ENCODE measurements around the gene FYN. TPM values are rescaled to one million over a fixed set of nuclear protein-coding genes. Genes with fewer than 3 reads are reported as not detected.

FYN gene
- total and polyA plus RNA-seq, 2 experiments from 2014 or later, result 95.7 to 104 TPM

GRCh38 chr6:111653434-111653833 lies 219.8 kb downstream of the FYN start:
- Histone ChIP-seq H3K4me3 (no peak overlapping the region), H3K27me3 (no peaks in the 10 kb centered on the region), H3K27ac (no peak overlapping the region), H3K9me3 (ENCODE audit: low read depth) (no peaks in the 10 kb centered on the region), H3K36me3 (no peaks in the 10 kb centered on the region), H3K4me1 (ENCODE audit: low read depth) (no peaks in the 10 kb centered on the region)
- TF ChIP-seq CTCF (IDR thresholded peaks at IDR 0.05; ENCODE audit: low read depth, low read length), result no peak
- DNase-seq (ENCODE audit: low read depth in 1 of 2, low spot score in 1 of 2), result no peak

- Histone ChIP-seq H3K27ac (no peak overlapping the region), H3K9me3 (ENCODE audit: low read depth) (no peaks in the 10 kb centered on the region), H3K4me1 (ENCODE audit: low read depth) (no peaks in the 10 kb centered on the region), H3K36me3 (no peaks in the 10 kb centered on the region), H3K27me3 (no peaks in the 10 kb centered on the region), H3K4me3 (no peak overlapping the region)
- no peak for DNase-seq (ENCODE audit: low read depth in 1 of 2, low spot score in 1 of 2)
- TF ChIP-seq CTCF (IDR thresholded peaks at IDR 0.05; ENCODE audit: low read depth, low read length), result no peak
Measured at GRCh38 chr6:111652156-111652555, 221.1 kb downstream of the FYN start.

GRCh38 chr6:111651185-111652034 lies 221.8 kb downstream of the FYN start:
- Histone ChIP-seq H3K4me3 (no peak overlapping the region), H3K27ac (no peak overlapping the region), H3K27me3 (no peaks in the 10 kb centered on the region), H3K4me1 (ENCODE audit: low read depth) (no peaks in the 10 kb centered on the region), H3K36me3 (no peaks in the 10 kb centered on the region), H3K9me3 (ENCODE audit: low read depth) (no peaks in the 10 kb centered on the region)
- no peak for TF ChIP-seq CTCF (IDR thresholded peaks at IDR 0.05; ENCODE audit: low read depth, low read length)
- no peak for DNase-seq (ENCODE audit: low read depth in 1 of 2, low spot score in 1 of 2)

GRCh38 chr6:111650049-111650448 lies 223.2 kb downstream of the FYN start:
- DNase-seq (ENCODE audit: low read depth in 1 of 2, low spot score in 1 of 2), result no peak
- Histone ChIP-seq H3K27ac (no peak overlapping the region), H3K27me3 (no peaks in the 10 kb centered on the region), H3K9me3 (ENCODE audit: low read depth) (no peaks in the 10 kb centered on the region), H3K36me3 (no peaks in the 10 kb centered on the region), H3K4me1 (ENCODE audit: low read depth) (no peaks in the 10 kb centered on the region), H3K4me3 (no peak overlapping the region)
- TF ChIP-seq CTCF (IDR thresholded peaks at IDR 0.05; ENCODE audit: low read depth, low read length), result no peak

GRCh38 chr6:111648100-111648499 lies 225.2 kb downstream of the FYN start:
- Histone ChIP-seq H3K27ac (no peak overlapping the region), H3K27me3 (no peaks in the 10 kb centered on the region), H3K9me3 (ENCODE audit: low read depth) (no peaks in the 10 kb centered on the region), H3K4me1 (ENCODE audit: low read depth) (no peaks in the 10 kb centered on the region), H3K36me3 (no peaks in the 10 kb centered on the region), H3K4me3 (no peak overlapping the region)
- no peak for TF ChIP-seq CTCF (IDR thresholded peaks at IDR 0.05; ENCODE audit: low read depth, low read length)
- no peak for DNase-seq (ENCODE audit: low read depth in 1 of 2, low spot score in 1 of 2)

Data from cardiac muscle cell (in vitro differentiated cells and primary cell).